PC-9 (cell line): Measurements from ENCODE around the gene SNX20. TPM values are rescaled to one million over a fixed set of nuclear protein-coding genes. Genes with fewer than 3 reads are reported as not detected.

ENCODE experiments used
- BruUV-seq: library from RNA; stranded (reverse); fragments of 400-500 nt; replicated peaks from 2 replicates; lab custom pipeline; 2021; lab: Mats Ljungman, UMichigan
- CTCF ChIA-PET: fragments of 300-600 bp; sonication (Branson Sonifier 250); formaldehyde crosslinking; loops from one replicate; lab custom pipeline; 2022; ENCODE audit warnings: antibody characterized with exemption; lab: Charles Lee
- POLR2A ChIA-PET: fragments of 300-600 bp; sonication (Branson Sonifier 250); formaldehyde crosslinking; loops from one replicate; lab custom pipeline; 2022; ENCODE audit warnings: antibody characterized with exemption; ENCODE audit not compliant: unreplicated experiment; lab: Charles Lee
- DNase-seq, 2 experiments: peaks; one replicate each; pipeline versions ENCODE4 v3.0.0 to v3.0.0-alpha.2; 2015 to 2022; ENCODE audit warnings: mixed read lengths in 1 of 2
- H2AFZ ChIP-seq: fragments of 200-600 bp; sonication (generic); 2 replicates; pipeline ENCODE4 v1.8.1; 2017; ENCODE audit warnings: antibody characterized with exemption
- H3F3A ChIP-seq: fragments of 200-600 bp; sonication (generic); 2 replicates; pipeline ENCODE4 v1.8.1; 2017; ENCODE audit warnings: antibody characterized with exemption, mild to moderate bottlenecking, low read depth; ENCODE audit not compliant: insufficient read depth
- H3K27ac ChIP-seq: fragments of 200-600 bp; sonication (generic); 2 replicates; pipeline ENCODE4 v1.6.1; 2016; ENCODE audit warnings: mixed run types
- H3K27me3 ChIP-seq: fragments of 200-600 bp; sonication (generic); 2 replicates; pipeline ENCODE4 v1.6.1; 2016; ENCODE audit warnings: low read depth, mixed run types; ENCODE audit not compliant: insufficient read depth
- H3K36me3 ChIP-seq: fragments of 200-600 bp; sonication (generic); 2 replicates; pipeline ENCODE4 v1.6.1; 2016; ENCODE audit warnings: low read depth, mixed run types
- H3K4me1 ChIP-seq: fragments of 200-600 bp; sonication (generic); replicated peaks from 2 replicates; pipeline ENCODE4 v1.6.1; 2016; ENCODE audit warnings: mixed run types; ENCODE audit not compliant: insufficient read depth
- H3K4me2 ChIP-seq: fragments of 200-600 bp; sonication (generic); 2 replicates; pipeline ENCODE4 v1.6.1; 2017; ENCODE audit warnings: mixed run types
- H3K4me3 ChIP-seq: fragments of 200-600 bp; sonication (generic); 2 replicates; pipeline ENCODE4 v1.6.1; 2016; ENCODE audit warnings: mixed run types
- H3K79me2 ChIP-seq: fragments of 200-600 bp; sonication (generic); 2 replicates; pipeline ENCODE4 v1.6.1; 2017; ENCODE audit warnings: low read depth, mixed run types
- H3K9me2 ChIP-seq: fragments of 200-600 bp; sonication (generic); 2 replicates; pipeline ENCODE4 v1.8.1; 2017; ENCODE audit warnings: mild to moderate bottlenecking; ENCODE audit not compliant: insufficient read depth
- H3K9me3 ChIP-seq: fragments of 200-600 bp; sonication (generic); 2 replicates; pipeline ENCODE4 v1.8.1; 2016; ENCODE audit warnings: low read depth; ENCODE audit not compliant: insufficient read depth
- H4K20me1 ChIP-seq: fragments of 200-600 bp; sonication (generic); 2 replicates; pipeline ENCODE4 v1.8.1; 2017; ENCODE audit not compliant: insufficient read depth
- EZH2 ChIP-seq: fragments of 200-600 bp; sonication (generic); IDR thresholded peaks from 2 replicates; pipeline ENCODE4 v1.8.0; 2017; ENCODE audit warnings: antibody characterized with exemption, low read depth
- intact Hi-C: fragments of 100-400 bp; cut with micrococcal nuclease; formaldehyde crosslinking; loops from one replicate; pipeline ENCODE4 v1.10.0; 2022; ENCODE audit not compliant: unreplicated experiment
- total RNA-seq: library from RNA; stranded (reverse); gene quantifications from 2 replicates; pipeline ENCODE4 v1.2.3, GENCODE V29; 2021
- TF ChIP-seq, protein P1 (sequence below): fragments of 200-600 bp; sonication (generic); conservative IDR thresholded peaks from 2 replicates; pipeline ENCODE4 v1.6.1; 2017; ENCODE audit warnings: mixed run types, antibody characterized with exemption, mild to moderate bottlenecking, moderate library complexity

Gene SNX20
- total RNA-seq, 1 experiment from 2014 or later = not detected

DNA sequence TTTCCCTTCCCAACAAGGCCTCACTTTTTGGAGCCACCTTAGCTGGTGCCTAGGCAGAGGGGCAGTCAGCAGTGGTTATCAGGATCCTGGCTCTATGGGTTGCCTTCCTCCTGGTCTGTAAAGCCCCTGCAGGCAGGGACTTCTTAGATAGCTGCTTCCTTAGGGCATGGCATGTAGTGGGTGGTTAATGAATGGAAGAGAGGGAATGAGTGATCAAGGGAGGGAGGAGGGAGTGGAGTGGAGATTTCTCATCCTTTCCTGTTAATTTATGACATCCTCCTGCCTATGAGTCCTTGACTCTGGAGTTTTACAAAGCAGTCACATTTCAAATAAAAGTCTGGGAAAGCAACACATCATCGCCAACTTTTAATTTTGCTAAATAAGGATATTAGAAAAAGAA lies 40.7 kb downstream of the SNX20 start:
- H3K36me3 ChIP-seq = no peaks in the 10 kb centered on the region
- DNase-seq = no peak
- no peaks in the 10 kb centered on the region for H3F3A ChIP-seq
- no peaks in the 10 kb centered on the region for H3K9me3 ChIP-seq
- no peak overlapping the region for H3K4me3 ChIP-seq
- BruUV-seq = no TSS peak
- no peak for TF ChIP-seq EZH2
- TF ChIP-seq, protein P1, sequence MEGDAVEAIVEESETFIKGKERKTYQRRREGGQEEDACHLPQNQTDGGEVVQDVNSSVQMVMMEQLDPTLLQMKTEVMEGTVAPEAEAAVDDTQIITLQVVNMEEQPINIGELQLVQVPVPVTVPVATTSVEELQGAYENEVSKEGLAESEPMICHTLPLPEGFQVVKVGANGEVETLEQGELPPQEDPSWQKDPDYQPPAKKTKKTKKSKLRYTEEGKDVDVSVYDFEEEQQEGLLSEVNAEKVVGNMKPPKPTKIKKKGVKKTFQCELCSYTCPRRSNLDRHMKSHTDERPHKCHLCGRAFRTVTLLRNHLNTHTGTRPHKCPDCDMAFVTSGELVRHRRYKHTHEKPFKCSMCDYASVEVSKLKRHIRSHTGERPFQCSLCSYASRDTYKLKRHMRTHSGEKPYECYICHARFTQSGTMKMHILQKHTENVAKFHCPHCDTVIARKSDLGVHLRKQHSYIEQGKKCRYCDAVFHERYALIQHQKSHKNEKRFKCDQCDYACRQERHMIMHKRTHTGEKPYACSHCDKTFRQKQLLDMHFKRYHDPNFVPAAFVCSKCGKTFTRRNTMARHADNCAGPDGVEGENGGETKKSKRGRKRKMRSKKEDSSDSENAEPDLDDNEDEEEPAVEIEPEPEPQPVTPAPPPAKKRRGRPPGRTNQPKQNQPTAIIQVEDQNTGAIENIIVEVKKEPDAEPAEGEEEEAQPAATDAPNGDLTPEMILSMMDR = no peak
- CTCF ChIA-PET = no interaction called here
- no peaks in the 10 kb centered on the region for H3K9me2 ChIP-seq
- POLR2A ChIA-PET = no interaction called here
- H3K79me2 ChIP-seq = no peaks in the 10 kb centered on the region
- intact Hi-C loops = no loop called here
- H3K4me1 ChIP-seq = no peaks in the 10 kb centered on the region
- H2AFZ ChIP-seq = no peak overlapping the region
- H3K27me3 ChIP-seq = peaks cover 3% of the 10 kb centered on the region; the same call in 1 of the 2 replicates
- no peak overlapping the region for H3K27ac ChIP-seq
- H4K20me1 ChIP-seq = no peaks in the 10 kb centered on the region; the same call in 1 of the 2 replicates
- H3K4me2 ChIP-seq = no peak overlapping the region

DNA sequence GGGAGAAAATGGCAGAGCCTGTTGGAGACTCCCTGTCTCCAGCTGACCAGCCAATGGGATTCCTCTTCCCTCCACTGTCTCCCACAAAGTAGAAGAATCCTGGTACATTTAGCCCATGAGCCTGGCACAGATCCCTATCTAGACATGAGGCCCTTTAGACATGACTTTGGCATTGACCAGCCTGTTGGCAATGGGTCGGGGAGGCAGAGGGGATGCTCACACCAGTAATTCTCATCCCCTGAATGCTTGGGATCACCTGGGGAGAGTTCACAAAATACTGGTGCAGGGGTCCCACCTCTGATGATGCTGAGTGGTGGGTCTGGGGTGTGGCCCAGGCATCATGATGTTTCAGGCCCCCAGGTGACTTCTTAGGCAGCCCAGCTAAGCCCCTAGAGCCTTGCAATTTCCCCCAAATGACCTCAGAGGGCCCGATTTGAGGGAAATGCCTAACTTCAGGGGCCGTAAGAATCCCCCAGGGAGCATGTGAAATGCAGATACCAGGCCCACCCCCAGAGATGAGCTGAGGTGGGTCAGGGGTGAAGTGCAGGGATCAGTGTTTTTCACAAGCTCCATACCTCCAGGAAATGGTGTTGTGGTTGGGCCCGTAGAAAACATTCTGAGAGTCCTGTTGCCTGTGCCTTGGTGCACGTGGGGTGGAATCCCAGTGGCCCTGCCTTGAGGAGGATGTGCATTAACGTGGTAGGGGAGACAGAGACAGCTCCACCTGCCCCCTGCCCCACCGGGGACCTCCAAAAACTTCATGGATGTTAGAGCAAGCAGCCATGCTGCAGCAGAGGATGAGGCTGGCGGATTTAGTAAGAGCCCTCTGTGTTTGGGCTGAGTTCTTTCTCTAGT lies 42.1 kb downstream of the SNX20 start:
- Histone ChIP-seq H3K9me2 (no peaks in the 10 kb centered on the region), H3K79me2 (no peaks in the 10 kb centered on the region), H3K27ac (no peak overlapping the region), H3K9me3 (no peaks in the 10 kb centered on the region), H4K20me1 (no peaks in the 10 kb centered on the region; the same call in 1 of the 2 replicates), H3K4me2 (no peak overlapping the region), H3F3A (no peaks in the 10 kb centered on the region), H2AFZ (no peak overlapping the region), H3K4me3 (no peak overlapping the region), H3K36me3 (no peaks in the 10 kb centered on the region), H3K27me3 (peaks cover 3% of the 10 kb centered on the region; the same call in 1 of the 2 replicates), H3K4me1 (no peaks in the 10 kb centered on the region)
- DNase-seq = no peak
- CTCF ChIA-PET = no interaction called here
- POLR2A ChIA-PET = no interaction called here
- no TSS peak for BruUV-seq
- TF ChIP-seq EZH2 = no peak
- TF ChIP-seq, protein P1 = no peak
- intact Hi-C loops = no loop called here

DNA sequence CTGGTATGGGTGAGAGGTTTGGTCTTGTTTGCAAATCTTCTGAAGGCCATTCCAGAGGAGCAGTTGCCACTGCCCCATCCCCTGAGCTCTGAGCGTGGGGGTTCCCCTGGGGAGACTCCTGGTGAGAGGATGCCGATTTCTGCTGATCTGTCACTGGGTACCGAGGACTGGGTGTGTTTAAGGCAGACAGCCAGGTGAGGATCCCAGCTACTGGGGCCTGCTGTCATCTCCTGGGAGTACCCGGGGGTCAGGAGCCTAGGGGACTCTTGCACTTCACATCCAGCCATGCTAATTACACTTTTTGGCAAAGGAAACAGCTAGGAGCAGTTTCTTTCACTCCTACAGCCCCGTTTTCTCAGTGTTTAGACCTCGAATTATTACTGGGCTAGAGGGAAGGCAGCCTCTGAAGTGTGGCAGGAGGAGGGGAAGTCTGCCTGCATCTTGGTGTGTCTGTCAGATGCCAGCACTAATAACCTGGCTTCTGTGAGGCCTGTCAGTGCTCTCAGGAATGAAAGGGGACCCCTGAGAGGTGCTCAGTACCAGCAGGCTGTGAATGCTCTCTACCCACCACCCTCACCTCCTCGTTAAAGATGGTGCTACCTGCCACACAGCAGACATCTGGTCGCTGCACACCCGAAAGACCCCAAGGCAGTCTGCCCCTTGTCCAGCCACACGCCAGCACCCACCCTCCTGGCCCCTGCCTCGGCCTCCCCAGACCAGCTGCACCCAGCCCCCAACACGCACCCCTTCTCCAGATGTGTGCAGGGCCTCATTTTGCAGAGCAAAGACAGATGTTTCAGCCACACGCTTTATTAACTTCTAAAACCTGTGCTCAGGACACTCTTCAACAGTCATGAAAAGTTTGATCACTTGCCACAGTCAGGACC lies 43.2 kb downstream of the SNX20 start:
- Histone ChIP-seq H4K20me1 (no peaks in the 10 kb centered on the region; the same call in 1 of the 2 replicates), H2AFZ (no peak overlapping the region), H3F3A (no peaks in the 10 kb centered on the region), H3K9me3 (no peaks in the 10 kb centered on the region), H3K27me3 (peaks cover 3% of the 10 kb centered on the region; the same call in 1 of the 2 replicates), H3K4me2 (no peak overlapping the region), H3K4me1 (no peaks in the 10 kb centered on the region), H3K36me3 (no peaks in the 10 kb centered on the region), H3K9me2 (no peaks in the 10 kb centered on the region), H3K79me2 (no peaks in the 10 kb centered on the region), H3K27ac (no peak overlapping the region), H3K4me3 (no peak overlapping the region)
- ChIA-PET CTCF (no interaction called here), POLR2A (no interaction called here)
- no peak for TF ChIP-seq EZH2
- TF ChIP-seq, protein P1 = no peak
- intact Hi-C loops = no loop called here
- DNase-seq = no peak
- no TSS peak for BruUV-seq
